Measurements from ENCODE around the gene AHR.
"Not testable (repeated sequence)": the region's sequence is repeated elsewhere in the genome, so short reads cannot be mapped to it uniquely, and the experiment has no call there.

Gene AHR

GRCh38 chr7:17342756-17343155 is 44.3 kb downstream of the AHR start:
- no peak for FAIRE-seq

GRCh38 chr7:17347401-17347800 is 48.9 kb downstream of the AHR start:
- FAIRE-seq: no peak

GRCh38 chr7:17348932-17349331 is 50.5 kb downstream of the AHR start:
- not testable (repeated sequence) for FAIRE-seq

- not testable (repeated sequence) for FAIRE-seq
These were observed 51.9 kb downstream of the AHR start for GRCh38 chr7:17350321-17350720.

- FAIRE-seq: not testable (repeated sequence)
These were observed 55.4 kb downstream of the AHR start for GRCh38 chr7:17353650-17354419.

- no peak for FAIRE-seq
These were observed 56.0 kb downstream of the AHR start for GRCh38 chr7:17354473-17354872.

GRCh38 chr7:17355050-17355449 is 56.6 kb downstream of the AHR start:
- FAIRE-seq: no peak

- no peak for FAIRE-seq
These were observed 59.5 kb downstream of the AHR start for GRCh38 chr7:17357952-17358351.

GRCh38 chr7:17359610-17360009 is 61.2 kb downstream of the AHR start:
- no peak for FAIRE-seq

- no peak for FAIRE-seq
These were observed 64.1 kb downstream of the AHR start for GRCh38 chr7:17362439-17363105.

- FAIRE-seq: no peak
These were observed 66.2 kb downstream of the AHR start for GRCh38 chr7:17364671-17365070.

GRCh38 chr7:17365775-17366174 is 67.3 kb downstream of the AHR start:
- FAIRE-seq: no peak

GRCh38 chr7:17367502-17367901 is 69.0 kb downstream of the AHR start:
- FAIRE-seq: no peak

- FAIRE-seq: no peak
These were observed 70.5 kb downstream of the AHR start for GRCh38 chr7:17368856-17369524.

GRCh38 chr7:17369691-17370426 is 71.4 kb downstream of the AHR start:
- no peak for FAIRE-seq

GRCh38 chr7:17370901-17371585 is 72.6 kb downstream of the AHR start:
- no peak for FAIRE-seq

- no peak for FAIRE-seq
These were observed 73.4 kb downstream of the AHR start for GRCh38 chr7:17371671-17372524.

GRCh38 chr7:17374157-17374556 is 75.7 kb downstream of the AHR start:
- FAIRE-seq: no peak

- no peak for FAIRE-seq
These were observed 76.2 kb downstream of the AHR start for GRCh38 chr7:17374654-17375053.

- no peak for FAIRE-seq
These were observed 78.1 kb downstream of the AHR start for GRCh38 chr7:17376595-17376994.

Measured in A204.1 (cell line).